ENCODE data around the gene PPY.
"Not testable (repeated sequence)": the region's sequence is repeated elsewhere in the genome, so short reads cannot be mapped to it uniquely, and the experiment has no call there.

The PPY gene

DNA sequence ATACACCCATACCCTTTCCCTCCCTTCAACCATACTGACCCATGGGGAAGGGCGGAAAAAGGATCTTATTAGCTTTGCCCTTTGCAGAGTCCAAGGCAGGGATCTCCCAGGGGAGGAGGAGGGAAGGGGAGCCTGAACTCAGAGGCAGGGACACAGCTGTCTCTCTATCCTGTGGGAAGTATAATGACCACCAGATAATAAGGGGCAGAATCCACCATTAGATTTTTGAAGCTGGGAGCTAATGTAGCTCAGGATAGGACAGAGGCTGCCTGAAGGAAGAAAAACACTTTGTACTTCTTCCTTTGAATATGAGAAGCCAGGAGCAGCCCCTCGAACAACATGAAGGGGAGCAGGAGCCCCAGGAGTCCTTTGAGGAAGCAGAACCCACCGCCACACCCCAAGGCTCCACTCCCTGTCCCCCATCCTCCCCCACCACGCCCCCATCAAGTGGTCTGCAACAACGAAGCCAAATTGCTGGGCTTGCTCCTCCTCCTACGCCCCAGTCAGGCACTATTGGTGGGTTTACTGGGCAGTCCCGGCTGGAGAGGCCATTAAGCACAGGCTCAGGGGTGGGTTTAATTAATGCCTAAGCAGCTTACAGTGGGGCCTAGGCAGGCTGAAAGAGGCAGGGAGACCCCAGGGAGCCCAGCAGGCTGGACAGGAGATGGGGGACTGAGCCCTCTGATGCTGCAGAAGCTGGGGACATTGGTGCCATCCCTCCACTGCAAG lies 40.3 kb downstream of the PPY start:
- DNase-seq, result no peak

DNA sequence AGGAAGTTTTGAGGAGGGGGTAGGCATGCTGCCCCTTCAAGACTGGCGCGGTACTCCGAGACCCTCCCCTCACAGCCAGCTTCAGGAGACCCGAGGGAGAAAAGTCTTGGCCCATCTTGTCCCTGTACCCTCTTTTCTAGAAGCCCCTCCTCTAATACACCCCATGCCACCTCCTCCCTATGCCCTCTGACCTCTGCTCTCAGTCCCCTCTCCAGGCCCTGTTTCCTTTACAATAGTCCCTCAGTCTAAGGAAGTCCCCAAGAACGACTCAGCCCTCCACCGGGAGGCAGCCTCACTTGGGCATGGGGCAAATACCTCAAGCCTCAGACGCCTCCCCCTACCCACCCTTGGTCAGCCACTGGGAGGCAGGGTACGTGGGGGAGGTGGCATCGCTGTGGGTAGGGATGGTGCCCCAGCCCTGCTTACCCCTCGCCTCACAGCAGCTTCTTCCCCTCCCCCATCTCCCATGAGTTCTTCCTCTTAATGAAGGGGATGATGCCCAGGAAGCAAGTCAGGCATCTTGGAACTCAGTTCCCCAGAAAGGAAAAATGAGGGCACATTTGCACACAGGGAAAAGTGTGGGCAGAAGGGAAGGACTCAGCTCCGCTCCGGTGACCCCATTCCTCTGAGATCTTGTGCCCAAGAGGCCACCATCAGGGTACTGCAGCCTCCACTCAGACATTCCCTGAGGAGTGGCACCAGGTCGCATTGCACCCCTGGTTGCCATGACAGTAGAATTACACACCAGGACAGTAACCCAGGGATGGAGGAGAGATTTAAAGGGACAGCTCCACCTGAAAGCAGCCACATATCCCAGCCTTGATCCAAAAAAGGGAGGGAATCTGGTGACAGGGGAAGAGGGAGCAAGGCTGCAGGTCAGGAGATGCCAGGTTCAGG lies 41.2 kb downstream of the PPY start:
- no peak for DNase-seq

DNA sequence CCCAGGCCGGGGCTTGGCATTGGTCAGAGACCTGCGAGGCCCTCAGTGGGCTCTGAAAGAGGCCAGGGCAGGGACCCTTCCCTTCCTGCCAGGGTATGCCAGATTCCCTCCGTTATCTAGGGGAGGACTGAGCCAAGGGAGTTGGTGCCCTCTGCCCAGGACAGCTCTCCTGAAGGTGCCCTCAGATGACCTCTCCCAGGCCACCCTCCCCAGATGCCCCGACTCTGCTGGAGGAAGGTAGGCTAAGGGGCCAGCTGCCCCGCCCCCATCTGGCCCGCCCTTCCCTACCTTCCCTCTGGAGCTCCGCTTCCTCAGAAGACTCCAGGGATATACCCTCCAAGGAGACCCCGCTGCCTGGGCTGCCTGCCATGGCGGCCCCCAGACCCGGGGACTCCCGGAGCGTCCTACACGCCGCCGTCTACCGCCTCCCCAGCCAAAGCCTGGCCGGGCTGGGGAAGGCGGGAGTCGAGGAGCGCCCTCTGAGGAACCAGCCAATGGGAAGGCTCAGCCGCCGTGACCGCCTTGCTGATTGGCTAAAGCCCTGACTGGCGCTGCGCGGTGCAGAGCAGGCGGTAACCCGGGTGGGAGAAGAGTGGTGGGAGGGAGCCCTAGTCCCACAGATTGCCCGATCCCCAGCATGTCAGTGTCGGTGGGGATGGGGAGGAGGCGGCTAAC lies 42.0 kb downstream of the PPY start:
- DNase-seq, result peak; percentile 83

DNA sequence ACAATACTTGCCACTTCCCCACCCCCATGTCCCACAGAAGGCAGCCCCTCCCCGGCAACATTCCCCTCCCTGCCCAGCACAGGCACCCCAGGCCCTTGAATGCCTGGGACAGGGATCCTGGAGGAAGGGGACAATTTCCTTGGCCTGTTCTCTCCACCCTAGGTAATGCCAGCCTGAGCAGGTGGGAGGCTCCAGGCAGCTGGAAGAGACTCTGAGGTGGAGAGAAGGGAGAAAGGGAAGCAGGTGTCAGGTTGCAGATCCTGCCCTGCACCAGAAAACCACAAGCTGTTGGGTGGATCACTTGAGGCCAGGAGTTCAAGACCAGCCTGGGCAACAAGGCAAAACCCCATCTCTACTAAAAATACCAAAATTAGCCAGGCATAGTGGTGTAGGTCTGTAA lies 43.8 kb downstream of the PPY start:
- DNase-seq, result no peak

DNA sequence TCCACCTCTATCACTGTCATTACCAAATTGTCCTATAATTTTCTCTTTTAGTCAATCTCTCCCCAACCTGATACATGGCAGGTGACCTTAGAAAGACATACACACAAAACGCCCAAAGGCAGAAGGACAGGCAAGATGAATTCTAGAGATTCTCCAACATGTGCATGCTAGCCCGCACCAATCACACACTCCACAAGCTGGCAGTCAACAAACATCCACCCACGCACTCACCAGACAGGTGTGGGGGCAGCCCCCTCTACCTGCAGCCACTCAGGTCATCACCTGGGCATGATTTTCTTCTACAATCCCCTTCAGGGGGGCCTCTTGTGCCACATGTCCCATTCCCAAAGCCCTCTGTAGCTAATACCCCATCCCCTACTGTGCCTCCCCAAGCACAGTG lies 44.4 kb downstream of the PPY start:
- DNase-seq, result no peak

DNA sequence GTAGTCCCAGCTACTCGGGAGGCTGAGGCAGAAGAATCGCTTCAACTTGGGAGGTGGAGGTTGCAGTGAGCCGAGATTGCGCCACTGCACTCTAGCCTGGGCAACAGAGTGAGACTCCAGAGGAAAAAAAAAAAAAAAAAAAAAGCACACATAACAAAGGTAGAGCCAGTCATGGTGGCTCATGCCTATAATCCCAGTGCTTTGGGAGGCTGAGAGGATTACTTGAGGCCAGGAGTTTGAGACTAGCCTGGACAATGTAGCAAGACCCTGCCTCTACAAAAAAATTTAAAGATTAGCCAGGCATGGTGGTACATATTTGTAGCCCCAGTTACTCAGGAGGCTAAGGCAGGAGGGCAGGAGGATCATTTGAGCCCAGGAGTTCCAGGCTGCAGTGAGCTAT lies 47.8 kb downstream of the PPY start:
- not testable (repeated sequence) for DNase-seq

DNA sequence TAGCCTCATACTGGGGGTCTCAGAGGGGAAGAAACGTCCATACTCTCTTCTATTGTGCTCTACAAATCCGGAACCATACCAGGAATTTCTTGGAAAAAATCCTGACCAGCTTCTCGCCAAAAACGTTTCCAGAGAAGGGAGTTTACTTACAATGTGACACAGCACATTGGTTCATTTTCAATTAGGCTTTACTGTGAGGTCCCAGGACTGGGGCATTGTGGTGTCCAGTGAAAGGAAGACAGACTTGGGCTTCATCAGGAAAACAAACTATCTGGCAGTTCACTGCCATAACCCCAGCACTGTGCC lies 49.7 kb downstream of the PPY start:
- DNase-seq, result no peak

DNA sequence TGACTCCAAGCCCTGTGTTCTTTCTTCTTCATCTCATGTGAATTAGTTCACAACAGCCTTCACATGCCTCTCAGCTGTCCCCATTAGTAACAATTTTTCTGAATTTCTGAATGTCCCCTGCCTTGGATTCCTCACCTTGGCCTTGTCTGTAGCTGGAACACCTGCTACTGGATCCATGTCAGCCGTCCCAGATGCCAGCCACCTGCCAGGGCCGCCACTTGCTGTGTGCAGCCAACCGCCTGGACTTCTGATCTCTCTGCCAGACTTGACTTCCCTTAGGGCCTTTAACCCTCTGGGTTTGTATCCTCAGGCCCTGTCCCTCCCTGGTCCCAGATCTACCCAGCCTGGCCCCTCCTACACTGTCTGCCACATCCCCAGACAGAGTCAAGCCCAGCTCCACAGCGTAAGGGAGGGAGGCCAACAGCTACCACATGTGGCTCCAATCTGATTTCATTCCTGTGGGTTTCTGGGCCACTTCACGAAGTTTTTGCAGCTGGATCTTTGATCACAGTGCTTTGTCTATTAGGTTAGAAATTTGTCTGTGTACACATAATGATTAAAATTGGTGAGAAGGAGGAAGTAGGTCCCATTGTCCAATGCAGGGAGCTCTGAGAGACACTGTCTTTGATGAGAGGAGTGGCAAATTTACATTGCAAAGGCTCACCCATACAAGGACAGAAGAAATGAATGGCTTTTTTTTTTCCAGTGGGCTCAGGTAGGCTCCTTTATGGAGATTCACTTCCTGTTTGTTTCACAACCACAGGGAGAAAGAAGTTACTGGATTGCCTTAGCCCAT lies 50.2 kb downstream of the PPY start:
- DNase-seq, result no peak
